Stimulated activated CD4-positive, alpha-beta T cell treated with anti-CD3 and anti-CD28 coated beads, Interleukin-4, amount 100 ng/mL, for 1 hour (primary cell): ENCODE data around the gene ZDHHC4.

Source experiments
- DNase-seq: peaks from one replicate; pipeline ENCODE4 v3.0.0-alpha.2; 2020

ZDHHC4 gene

GRCh38 chr7:6577369-6578113 is at the start of gene ZDHHC4:
Gene ZDHHC4, plus strand, starts transcription at chr7:6577454. Its CDS starts 3,108 bp downstream, at chr7:6580562.
- peak; percentile 89 for DNase-seq

- no peak for DNase-seq
Measured at GRCh38 chr7:6528401-6529130, 48.7 kb upstream of the ZDHHC4 start.

- DNase-seq = no peak
Measured at GRCh38 chr7:6529643-6530042, 47.6 kb upstream of the ZDHHC4 start.

GRCh38 chr7:6530626-6531491 is 46.4 kb upstream of the ZDHHC4 start:
- DNase-seq = peak; percentile 61

GRCh38 chr7:6531492-6532279 is 45.6 kb upstream of the ZDHHC4 start:
- DNase-seq = no peak

GRCh38 chr7:6532516-6532915 is 44.7 kb upstream of the ZDHHC4 start:
- no peak for DNase-seq

GRCh38 chr7:6533893-6534495 is 43.3 kb upstream of the ZDHHC4 start:
- no peak for DNase-seq

GRCh38 chr7:6536262-6537260 is 40.7 kb upstream of the ZDHHC4 start:
- no peak for DNase-seq

- no peak for DNase-seq
Measured at GRCh38 chr7:6542368-6542767, 34.9 kb upstream of the ZDHHC4 start.

GRCh38 chr7:6545398-6546126 is 31.7 kb upstream of the ZDHHC4 start:
- no peak for DNase-seq

- no peak for DNase-seq
Measured at GRCh38 chr7:6546498-6547251, 30.6 kb upstream of the ZDHHC4 start.

- no peak for DNase-seq
Measured at GRCh38 chr7:6547400-6547799, 29.9 kb upstream of the ZDHHC4 start.

- no peak for DNase-seq
Measured at GRCh38 chr7:6551016-6551511, 26.2 kb upstream of the ZDHHC4 start, which contains the start of gene GRID2IP. Gene GRID2IP, minus strand, starts transcription at chr7:6551461. Its CDS starts 25 bp downstream, at chr7:6551436.

- no peak for DNase-seq
Measured at GRCh38 chr7:6553448-6554044, 23.7 kb upstream of the ZDHHC4 start.

GRCh38 chr7:6554848-6555247 is 22.4 kb upstream of the ZDHHC4 start:
- DNase-seq = no peak

- DNase-seq = no peak
Measured at GRCh38 chr7:6556196-6556595, 21.1 kb upstream of the ZDHHC4 start.

- DNase-seq = no peak
Measured at GRCh38 chr7:6558837-6559236, 18.4 kb upstream of the ZDHHC4 start.

GRCh38 chr7:6559896-6560295 is 17.4 kb upstream of the ZDHHC4 start:
- no peak for DNase-seq

- no peak for DNase-seq
Measured at GRCh38 chr7:6562106-6562505, 15.1 kb upstream of the ZDHHC4 start.
